SK-N-MC (cell line): ENCODE results near the gene ISY1.

Source experiments
- DNase-seq: peaks from one replicate; pipeline ENCODE4 v3.0.0-alpha.2; 2011; ENCODE audit warnings: low read depth, low spot score
- H3K27ac ChIP-seq: fragments of 200-600 bp; sonication (generic); 2 replicates; pipeline ENCODE4 v1.5.1; 2016; ENCODE audit warnings: mixed run types
- H3K36me3 ChIP-seq: fragments of 200-600 bp; sonication (generic); 2 replicates; pipeline ENCODE4 v1.6.1; 2017; ENCODE audit warnings: antibody characterized with exemption, low read length, mixed read lengths; ENCODE audit not compliant: insufficient read depth
- H3K4me3 ChIP-seq: fragments of 200-600 bp; sonication (generic); 2 replicates; pipeline ENCODE4 v1.5.1; 2016
- H3K9ac ChIP-seq: fragments of 200-600 bp; sonication (generic); 2 replicates; pipeline ENCODE4 v1.8.0; 2017; ENCODE audit warnings: mixed run types, mixed read lengths; ENCODE audit not compliant: insufficient read length
- H3K9me3 ChIP-seq: fragments of 200-600 bp; sonication (generic); 2 replicates; pipeline ENCODE4 v1.6.1; 2017; ENCODE audit warnings: low read depth, mild to moderate bottlenecking, antibody characterized with exemption, low read length, moderate library complexity, mixed read lengths
- EZH2 ChIP-seq: fragments of 200-600 bp; sonication (generic); IDR thresholded peaks from one replicate; pipeline ENCODE4 v1.6.1; 2017; ENCODE audit warnings: antibody characterized with exemption
- FOXP2 ChIP-seq: optimal IDR thresholded peaks from 2 replicates; pipeline ENCODE3; 2011; ENCODE audit warnings: mild to moderate bottlenecking, moderate library complexity; ENCODE audit not compliant: insufficient read depth; ENCODE audit errors: extremely low read length, control extremely low read depth
- POLR2AphosphoS5 ChIP-seq: IDR thresholded peaks from 2 replicates; pipeline ENCODE4 v1.6.1; 2012; ENCODE audit warnings: mild to moderate bottlenecking, low read depth, low read length, borderline replicate concordance

The ISY1 gene

GRCh38 chr3:129087138-129087702, 73.6 kb downstream of the ISY1 start:
- no peak overlapping the region for H3K9ac ChIP-seq
- no peaks in the 10 kb centered on the region for H3K9me3 ChIP-seq
- no peak for DNase-seq
- no peak overlapping the region for H3K27ac ChIP-seq
- TF ChIP-seq FOXP2 (no peak), POLR2AphosphoS5 (no peak), EZH2 (no peak)
- no peaks in the 10 kb centered on the region for H3K36me3 ChIP-seq
- no peak overlapping the region for H3K4me3 ChIP-seq

- Histone ChIP-seq H3K36me3 (no peaks in the 10 kb centered on the region), H3K4me3 (no peak overlapping the region), H3K27ac (no peak overlapping the region), H3K9me3 (no peaks in the 10 kb centered on the region), H3K9ac (no peak overlapping the region)
- no peak for TF ChIP-seq FOXP2
- TF ChIP-seq POLR2AphosphoS5, result no peak
- TF ChIP-seq EZH2, result no peak
- no peak for DNase-seq
Measured at GRCh38 chr3:129085818-129086217, 75.0 kb downstream of the ISY1 start.

- no peaks in the 10 kb centered on the region for H3K36me3 ChIP-seq
- DNase-seq, result no peak
- H3K27ac ChIP-seq, result no peak overlapping the region
- no peaks in the 10 kb centered on the region for H3K9me3 ChIP-seq
- H3K4me3 ChIP-seq, result no peak overlapping the region
- no peak for TF ChIP-seq POLR2AphosphoS5
- TF ChIP-seq EZH2, result no peak
- TF ChIP-seq FOXP2, result no peak
- H3K9ac ChIP-seq, result no peak overlapping the region
Measured at GRCh38 chr3:129085165-129085715, 75.6 kb downstream of the ISY1 start.

- H3K4me3 ChIP-seq, result no peak overlapping the region
- H3K27ac ChIP-seq, result no peak overlapping the region
- no peak overlapping the region for H3K9ac ChIP-seq
- no peaks in the 10 kb centered on the region for H3K9me3 ChIP-seq
- no peak for DNase-seq
- TF ChIP-seq FOXP2 (no peak), EZH2 (no peak), POLR2AphosphoS5 (no peak)
- H3K36me3 ChIP-seq, result no peaks in the 10 kb centered on the region
Measured at GRCh38 chr3:129084501-129084900, 76.4 kb downstream of the ISY1 start.

GRCh38 chr3:129082026-129082425, 78.8 kb downstream of the ISY1 start:
- no peaks in the 10 kb centered on the region for H3K9me3 ChIP-seq
- DNase-seq, result no peak
- H3K4me3 ChIP-seq, result no peak overlapping the region
- no peak for TF ChIP-seq POLR2AphosphoS5
- TF ChIP-seq FOXP2, result no peak
- no peak for TF ChIP-seq EZH2
- no peak overlapping the region for H3K9ac ChIP-seq
- no peak overlapping the region for H3K27ac ChIP-seq
- no peaks in the 10 kb centered on the region for H3K36me3 ChIP-seq

- H3K36me3 ChIP-seq, result no peaks in the 10 kb centered on the region
- no peak for DNase-seq
- no peak overlapping the region for H3K27ac ChIP-seq
- H3K9ac ChIP-seq, result no peak overlapping the region
- TF ChIP-seq POLR2AphosphoS5 (no peak), EZH2 (no peak), FOXP2 (no peak)
- H3K4me3 ChIP-seq, result no peak overlapping the region
- no peaks in the 10 kb centered on the region for H3K9me3 ChIP-seq
Measured at GRCh38 chr3:129081503-129081902, 79.4 kb downstream of the ISY1 start.

GRCh38 chr3:129078510-129078909, 82.4 kb downstream of the ISY1 start:
- Histone ChIP-seq H3K36me3 (no peaks in the 10 kb centered on the region), H3K9ac (no peak overlapping the region), H3K9me3 (no peaks in the 10 kb centered on the region), H3K4me3 (no peak overlapping the region), H3K27ac (no peak overlapping the region)
- no peak for TF ChIP-seq POLR2AphosphoS5
- TF ChIP-seq FOXP2, result no peak
- no peak for TF ChIP-seq EZH2
- no peak for DNase-seq
